HL-60 (cell line): ENCODE results near the gene IKBKG.

Experiments
- CTCF ChIP-seq: IDR thresholded peaks from one replicate; pipeline ENCODE4 v1.5.1; 2011; ENCODE audit warnings: low read length, control low read depth, inconsistent platforms; ENCODE audit not compliant: insufficient read depth
- GABPA ChIP-seq: IDR thresholded peaks from 2 replicates; pipeline ENCODE4 v1.6.1; 2012; ENCODE audit warnings: low read depth

DNA sequence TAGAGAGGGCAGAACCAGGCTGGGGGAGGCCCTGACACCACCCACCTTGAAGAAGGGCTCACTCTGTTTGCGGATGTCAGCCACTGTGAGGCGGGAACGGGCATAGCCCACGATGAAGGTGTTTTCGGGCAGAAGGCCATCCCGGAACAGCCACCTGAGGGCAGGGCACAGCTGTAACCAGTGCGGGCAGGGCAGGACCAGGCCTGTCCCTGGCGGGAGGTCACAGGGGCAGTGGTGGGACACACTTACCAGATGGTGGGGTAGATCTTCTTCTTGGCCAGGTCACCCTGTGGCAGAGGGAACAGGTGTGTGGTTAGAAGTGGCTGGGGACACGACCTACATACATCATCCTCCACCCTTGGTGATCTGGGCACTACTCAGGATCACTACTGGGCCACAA is 11.5 kb upstream of the IKBKG start:
- TF ChIP-seq CTCF (no peak), GABPA (no peak)
